ENCODE data around the gene S1PR4. TPM values are rescaled to one million over a fixed set of nuclear protein-coding genes. Genes with fewer than 3 reads are reported as not detected.
"Not testable (repeated sequence)": the region's sequence is repeated elsewhere in the genome, so short reads cannot be mapped to it uniquely, and the experiment has no call there.

Gene S1PR4
- total RNA-seq, 1 donor from 2014 or later: 2.2 TPM

DNA sequence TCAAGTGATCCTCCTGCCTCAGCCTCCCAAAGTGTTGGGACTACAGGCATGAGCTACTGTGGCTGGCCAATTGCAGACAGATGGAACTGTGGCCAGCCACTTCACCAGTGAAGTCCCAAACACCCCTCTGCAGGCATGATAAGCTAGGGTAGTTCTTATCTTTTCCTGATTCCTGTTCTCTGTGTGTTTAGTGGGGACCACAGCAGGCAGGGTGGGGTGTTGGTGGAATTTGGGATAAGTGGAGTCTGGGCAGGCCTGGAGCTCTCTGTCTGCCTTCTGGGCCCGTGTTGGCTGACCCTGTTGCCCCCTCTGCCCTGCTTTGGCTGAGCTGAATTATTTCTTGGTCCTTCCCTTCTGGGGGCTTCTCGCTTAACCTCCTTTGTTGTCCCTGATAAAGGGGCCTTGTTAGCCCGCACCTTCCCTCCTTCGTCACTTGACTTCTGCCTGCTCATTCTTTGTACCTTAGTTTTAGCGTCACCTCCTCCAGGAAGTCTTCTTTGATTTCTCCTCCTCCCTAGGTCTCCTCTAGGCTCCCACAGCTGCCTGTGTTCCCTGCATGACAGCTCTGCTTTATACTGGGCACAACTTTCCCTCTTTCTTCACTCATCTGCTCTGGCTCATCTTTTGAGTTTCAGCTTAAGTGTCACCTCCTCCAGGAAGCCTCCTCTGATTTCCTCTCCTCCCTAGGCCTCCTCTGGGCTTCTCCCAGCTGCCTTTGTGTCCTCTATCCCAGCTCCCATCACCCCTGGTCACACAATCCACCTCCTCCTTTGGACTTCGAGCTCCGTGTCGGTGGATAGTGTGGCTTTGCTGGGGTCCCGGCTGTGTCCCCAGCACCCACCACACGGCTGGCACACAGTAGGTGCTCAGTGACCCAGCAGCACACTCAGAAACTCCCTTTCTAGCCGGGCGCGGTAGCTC lies 5.4 kb downstream of the S1PR4 start:
- no peak for DNase-seq

DNA sequence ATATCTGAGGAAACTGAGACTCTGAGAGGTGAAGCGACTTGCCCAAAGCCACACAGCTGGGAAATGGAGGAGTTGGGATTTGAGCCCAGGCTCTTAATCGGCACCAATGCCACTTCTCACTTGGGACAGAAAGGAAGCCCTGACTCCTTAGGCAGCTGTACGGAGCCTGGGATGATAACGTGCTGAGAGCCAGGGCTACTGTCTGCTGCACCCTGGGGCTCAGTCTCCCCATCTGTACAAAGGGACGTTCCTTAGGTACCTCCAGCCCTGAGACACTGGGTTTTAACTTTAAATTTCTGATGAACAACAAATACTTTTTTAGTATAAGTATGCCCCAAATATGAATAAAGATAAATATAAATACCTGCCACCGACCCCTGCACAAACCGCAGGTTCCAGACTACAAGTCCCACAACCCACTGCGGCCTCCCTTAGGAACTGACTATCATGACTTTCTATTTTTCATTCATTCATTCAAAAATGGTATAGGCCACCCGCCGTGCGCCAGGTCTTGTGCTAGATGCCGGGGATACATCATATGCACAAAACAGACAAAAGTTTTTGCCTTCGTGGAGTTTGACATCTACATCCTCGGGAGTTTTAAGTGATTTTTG lies 6.4 kb downstream of the S1PR4 start:
- DNase-seq: peak; percentile 78

DNA sequence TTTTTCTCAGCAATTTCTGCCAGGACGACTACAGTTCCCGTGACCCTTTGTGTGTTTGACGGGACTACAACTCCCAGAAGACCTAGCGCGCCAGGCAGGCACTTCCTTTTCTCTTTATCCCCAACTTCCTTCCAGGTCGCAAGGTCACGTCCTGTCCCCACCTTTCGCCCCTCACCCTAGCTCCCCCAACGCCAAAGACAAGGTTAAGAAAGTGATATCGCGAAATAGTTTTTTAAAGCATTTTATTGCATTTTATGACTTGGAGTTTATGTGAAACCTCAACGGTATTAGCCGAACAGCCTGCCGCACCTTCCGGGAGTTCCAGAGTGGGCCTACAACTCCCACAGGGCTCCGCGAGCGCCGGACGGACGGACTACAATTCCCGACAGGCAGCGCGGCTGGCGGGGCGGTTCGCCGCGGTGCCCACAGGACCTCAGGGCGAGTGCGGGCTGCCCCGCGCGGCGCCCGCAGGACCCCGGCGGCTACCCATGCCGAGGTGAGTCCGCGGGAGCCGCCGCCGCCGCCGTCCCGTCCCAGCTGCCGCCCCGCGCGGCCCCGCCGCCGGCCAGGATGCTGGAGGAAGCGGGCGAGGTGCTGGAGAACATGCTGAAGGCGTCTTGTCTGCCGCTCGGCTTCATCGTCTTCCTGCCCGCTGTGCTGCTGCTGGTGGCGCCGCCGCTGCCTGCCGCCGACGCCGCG lies 7.0 kb downstream of the S1PR4 start, which contains the start of gene NCLN:
NCLN (plus strand) TSS at position 470 of the 699 bp plus-strand sequence; CDS start at position 571, 101 bp downstream.
- DNase-seq: peak; percentile 97

DNA sequence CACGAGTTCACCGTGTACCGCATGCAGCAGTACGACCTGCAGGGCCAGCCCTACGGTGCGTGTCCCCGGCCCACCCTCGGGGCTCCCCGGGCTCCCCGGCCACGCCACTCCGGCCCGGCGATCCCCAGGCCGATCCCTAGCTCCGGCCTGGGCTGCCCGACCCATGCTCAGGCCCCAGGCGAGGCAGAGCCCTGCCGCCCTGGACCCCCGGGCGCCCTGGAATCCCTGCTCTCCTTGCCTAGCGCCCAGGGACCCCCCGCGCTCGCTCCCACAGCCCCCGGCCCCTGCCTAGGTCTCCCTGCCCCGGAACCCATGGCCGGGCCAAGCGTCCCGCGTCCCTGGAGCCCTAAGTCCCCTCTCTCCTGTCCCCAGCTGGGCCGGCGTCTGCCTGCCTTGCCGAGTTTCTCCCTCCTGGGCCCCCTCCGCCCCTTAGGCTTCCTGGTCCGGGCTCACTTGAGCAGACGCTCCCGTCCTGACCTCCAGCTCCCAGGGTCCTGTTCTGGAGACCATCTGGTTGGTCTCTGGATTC lies 7.7 kb downstream of the S1PR4 start:
- peak; percentile 27 for DNase-seq

DNA sequence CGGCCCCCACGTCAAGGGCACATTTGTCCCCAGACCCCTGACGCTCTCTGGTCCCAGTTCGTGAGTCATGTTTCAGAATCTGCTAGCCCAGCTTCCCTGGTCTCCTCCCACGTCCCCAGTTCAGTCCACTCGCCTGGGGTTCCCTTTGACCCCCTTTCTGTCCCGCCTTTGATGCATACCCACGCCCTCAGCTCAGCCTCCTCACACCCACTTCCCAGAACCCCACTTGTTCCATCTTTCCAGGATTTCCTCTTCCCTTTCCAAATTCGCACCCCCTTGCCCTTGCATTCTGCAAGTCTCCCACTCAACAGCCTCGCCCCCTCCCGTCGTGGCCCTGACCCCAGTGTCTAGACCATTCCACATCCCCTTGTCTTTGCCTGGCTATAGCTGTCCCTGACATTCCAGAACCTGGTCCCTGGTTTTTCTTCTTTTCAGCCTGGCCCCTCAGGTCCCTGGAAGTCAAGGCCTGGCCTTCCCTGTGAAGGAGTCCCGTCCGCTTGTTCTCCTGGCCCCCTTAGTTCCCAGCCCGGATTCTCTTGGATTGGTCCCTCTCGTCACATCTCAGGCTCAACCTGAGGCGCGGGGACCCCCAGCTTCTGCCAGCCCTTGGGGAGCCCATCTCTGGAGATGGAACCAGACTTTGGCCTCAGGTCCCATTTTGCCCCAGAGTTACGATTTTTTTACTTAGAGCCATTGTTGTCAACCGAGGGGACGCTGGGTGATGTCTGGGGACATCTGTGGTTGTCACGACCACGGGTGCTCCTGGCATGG lies 8.5 kb downstream of the S1PR4 start:
- DNase-seq: no peak

DNA sequence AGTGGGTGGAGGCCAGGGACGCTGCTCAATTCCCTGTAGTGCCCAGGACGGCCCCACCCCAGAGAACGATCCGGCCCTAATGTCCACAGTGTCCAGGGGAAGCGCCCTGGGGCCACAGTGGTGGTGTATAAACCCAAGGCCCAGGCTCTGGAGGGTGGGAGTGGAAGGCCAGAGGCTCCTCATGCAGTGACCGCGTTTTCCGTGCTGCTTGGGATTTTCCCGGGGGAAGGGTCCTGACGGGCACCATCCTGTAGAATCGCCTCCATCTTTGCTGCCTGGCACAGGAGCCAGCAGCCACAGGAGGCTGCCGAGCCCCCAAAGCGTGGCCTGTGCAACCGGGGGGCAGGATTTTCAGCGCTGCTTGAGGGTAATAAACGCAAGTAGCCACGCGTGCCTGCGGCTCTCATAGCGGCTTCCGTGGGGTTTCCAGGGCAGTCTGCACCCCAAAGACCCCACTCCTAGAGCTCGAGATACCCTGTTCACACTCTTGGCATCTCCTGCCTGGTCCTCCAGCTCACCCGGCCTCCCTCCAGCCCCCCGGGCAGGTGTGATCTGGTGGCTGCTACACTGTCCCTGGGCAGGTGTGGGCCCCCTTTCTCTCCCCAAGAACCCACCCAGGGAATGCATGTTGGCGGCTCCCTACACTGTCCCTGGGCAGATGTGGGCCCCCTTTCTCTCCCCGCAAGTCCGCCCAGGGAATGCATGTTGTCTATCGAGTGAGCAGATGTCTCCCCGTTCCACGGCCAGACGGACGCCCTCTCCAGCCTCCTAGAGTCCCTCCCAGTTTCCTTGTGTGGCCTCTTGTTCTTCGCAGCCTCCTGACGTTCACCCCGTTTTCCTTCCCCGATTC lies 9.3 kb downstream of the S1PR4 start:
- DNase-seq: no peak

DNA sequence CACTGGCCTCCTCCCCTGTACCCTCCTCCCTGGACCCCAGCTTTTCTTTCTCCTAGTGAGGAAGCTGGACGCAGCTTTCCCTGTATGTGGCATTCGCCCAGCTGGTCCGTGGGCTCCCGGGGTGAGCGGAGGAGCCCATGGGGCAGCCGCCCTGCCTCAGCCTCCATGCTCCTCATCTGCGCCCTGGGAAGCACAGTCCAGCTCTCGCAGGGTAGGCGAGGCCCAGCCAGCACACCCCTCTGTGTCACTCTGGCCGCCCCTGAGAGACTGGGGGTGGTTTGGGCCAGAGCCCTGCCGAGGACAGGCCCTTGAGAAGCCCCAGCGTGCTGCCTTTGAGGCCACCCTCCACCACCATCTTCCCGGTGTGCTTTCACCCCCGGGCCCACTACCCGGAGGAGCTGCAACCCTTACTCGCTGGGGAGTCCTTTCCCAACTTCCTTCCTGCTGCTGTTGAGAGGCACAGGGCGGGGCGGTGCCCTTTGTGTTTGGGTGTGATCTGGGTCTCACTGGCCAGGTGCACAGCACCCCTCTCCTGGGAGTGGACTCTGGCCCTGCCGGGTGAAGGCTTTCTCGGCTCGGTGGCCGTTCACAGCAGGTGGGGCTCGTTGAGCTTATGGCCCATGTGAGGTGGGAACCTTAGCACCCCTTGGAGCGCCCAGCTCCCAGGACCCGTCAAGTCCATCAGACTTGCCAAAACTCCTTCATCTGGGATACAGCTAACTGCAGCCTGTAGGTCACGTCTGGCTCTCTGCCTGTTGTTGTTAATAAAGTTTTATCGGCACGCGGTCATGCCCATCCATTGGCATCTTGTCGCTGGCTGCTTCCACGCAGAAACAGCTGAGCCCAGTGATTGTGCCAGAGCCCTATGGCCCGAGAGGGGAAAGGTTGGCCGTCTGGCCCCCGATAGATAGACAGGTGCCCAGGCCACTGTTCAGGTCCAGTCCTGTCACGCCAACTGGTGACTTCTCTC lies 10.3 kb downstream of the S1PR4 start:
- no peak for DNase-seq

DNA sequence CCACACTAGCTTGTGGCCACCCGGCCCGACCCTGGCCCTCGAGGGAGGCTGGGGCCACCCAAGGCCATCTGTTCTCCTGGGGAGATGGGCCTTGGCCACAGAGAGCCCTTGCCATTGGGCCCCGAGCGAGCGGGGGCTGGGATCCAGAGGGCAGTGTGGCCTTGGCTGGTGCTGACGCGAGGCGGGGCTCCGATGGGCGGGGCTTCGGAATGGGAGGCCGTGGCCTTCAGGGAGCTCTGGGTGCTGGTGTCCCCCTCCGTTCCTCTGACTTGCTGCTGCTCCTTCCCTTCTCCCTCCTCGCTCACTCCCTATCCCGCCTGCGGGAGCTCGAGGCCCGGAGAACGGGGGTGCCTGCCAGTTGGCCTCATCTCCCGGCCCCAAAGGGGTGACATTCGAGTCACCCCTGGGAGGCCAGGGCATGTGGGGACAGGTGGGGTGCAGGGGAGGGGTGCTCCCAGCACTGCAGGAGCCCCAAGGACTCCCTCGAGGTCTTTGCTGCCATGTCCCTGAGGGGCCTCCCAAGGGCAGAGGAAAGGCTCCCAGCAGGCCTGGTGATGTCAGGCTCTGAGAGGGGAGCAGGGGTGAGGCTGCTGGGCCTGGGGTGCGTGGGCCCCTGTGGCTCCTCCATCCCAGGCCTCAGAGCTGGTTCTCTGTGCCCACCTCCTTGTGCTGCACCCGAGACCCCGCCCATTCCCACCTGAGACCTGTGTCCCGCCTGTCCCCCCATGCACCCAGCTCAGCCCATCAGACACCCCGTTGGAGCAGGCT lies 11.3 kb downstream of the S1PR4 start:
- DNase-seq: no peak

DNA sequence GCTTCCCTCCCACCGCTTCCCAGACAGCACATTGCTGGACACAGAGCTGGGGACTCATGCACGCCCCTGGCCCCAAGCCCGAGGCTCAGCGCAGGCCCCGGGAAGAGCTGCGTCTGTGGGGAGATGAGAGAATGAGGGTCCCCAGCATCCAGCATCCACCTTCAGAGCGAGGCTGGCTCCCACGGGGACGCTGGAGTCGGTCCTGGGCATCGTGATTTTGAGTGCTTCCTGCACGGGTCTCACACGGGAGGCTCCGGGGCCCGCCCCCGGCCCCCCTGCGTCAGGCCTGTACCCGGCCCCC lies 11.9 kb downstream of the S1PR4 start:
- no peak for DNase-seq

DNA sequence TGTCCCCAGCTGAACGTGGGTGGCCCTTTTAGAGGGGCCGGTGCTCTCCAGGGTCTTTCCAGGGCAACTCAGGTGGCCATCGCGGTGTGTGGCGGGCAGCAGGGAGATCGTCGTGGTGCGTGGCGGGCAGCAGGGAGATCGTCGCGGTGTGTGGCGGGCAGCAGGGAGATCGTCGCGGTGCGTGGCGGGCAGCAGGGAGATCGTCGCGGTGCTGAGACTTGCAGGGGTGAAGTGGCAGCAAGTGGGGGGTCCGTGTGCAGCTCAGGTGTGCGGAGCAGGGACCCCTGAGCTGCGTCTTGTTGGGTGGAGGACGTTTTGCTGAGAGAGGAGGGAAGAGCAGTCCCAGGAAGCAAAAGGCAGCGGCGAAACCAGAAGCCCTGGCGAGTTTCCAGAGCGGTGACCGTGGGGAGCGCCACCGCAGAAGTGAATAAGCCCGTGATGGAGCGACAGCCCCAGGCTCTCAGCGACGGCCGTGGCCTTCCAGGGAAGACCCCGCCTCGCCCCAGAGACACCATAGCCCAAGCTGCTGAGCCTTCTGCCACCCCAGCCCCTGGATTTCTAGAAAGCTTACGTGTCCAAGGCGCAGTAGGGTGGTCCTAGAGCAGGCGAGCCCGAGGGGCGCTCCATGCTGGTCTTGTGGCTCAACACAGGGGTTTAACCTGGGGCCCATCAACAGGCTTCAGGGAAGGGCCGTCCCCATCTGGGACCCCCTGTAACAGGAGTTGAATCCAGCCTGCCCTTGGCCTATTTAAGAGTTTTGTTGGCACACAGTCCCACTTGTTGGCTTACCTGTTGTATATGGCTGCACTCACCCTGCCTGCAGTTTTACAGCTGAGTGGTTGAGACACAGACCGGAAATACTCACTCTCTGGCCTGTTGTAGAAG lies 12.6 kb downstream of the S1PR4 start:
- DNase-seq: no peak

DNA sequence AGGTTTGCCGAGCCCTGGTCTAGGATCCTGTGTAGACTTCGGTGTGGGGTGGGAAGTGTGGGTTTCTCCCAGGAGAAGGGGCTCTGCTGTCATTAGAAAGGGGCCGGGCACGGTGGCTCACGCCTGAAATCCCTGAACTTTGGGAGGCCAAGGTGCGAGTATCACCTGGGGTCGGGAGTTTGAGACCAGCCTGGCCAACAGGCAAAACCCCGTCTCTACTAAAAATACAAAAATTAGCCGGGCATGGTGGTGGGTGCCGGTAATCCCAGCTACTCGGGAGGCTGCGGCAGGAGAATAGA lies 13.2 kb downstream of the S1PR4 start:
- DNase-seq: not testable (repeated sequence)

DNA sequence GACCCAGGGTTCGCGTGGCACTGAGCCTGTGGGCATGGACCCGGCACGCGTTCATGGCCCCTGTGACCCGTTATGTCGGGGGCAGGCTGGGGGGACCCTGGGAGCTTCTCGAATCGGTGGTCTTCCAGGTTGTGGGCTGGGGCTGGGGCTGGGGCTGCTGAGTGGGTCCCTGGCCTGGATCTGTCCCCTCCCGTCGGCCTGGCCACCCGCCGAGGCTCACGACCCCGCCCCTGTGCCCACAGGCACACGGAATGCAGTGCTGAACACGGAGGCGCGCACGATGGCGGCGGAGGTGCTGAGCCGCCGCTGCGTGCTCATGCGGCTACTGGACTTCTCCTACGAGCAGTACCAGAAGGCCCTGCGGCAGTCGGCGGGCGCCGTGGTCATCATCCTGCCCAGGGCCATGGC lies 13.7 kb downstream of the S1PR4 start:
- no peak for DNase-seq

DNA sequence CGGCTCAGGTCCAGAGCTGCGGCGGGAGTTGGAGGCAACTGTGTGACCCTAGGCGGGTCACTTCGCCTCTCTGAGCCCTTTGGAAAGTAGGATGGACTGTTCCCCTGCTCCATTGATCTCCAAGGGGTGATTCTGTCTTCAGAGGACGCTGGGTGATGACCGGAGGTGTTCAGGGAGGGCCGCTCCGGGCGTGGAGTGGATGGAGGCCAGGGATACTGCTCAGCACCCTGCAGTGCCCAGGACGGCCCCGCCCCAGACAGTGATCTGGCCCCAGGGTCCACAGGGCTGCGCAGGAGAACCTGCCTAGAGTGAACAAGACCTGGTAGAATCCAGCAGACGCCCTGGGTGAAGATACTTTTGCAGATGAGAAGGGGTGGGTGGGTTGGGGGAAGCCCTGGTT lies 14.1 kb downstream of the S1PR4 start:
- DNase-seq: no peak

DNA sequence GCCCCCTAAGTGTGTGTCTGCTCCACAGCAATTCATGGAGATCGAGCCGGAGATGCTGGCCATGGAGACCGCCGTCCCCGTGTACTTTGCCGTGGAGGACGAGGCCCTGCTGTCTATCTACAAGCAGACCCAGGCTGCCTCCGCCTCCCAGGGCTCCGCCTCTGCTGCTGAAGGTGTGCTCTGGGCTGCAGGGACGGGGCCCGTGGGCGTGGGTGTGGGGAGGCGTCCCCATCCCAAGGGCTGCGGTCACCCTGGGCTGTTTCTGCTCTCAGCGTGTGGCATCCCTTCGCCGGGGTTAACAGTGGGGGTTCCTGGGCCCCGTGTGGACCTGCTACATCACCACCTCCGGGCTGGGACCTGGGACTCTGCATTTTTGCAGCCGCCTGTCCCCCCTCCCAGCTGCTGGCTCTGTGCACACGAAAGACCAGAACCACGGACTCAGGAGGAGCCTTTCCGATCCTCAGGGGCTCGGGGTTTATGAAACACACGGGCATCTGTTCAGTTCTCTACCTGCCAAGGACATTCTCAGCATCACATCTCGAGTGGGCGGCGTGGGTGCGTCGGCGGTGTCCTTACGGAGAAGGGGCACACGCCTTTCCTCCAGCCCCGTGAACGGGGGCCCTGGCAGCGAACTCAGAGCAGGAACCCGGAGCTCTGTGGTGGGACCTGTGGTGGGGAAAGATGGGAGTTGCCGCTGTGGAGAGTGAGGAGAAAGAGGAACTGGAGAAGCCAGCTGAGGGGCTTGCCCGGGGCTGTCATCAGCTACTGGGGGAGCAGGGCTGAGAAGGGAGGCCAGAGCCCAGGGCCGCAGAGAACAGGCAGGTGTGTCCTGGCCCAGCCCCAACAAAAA lies 14.9 kb downstream of the S1PR4 start:
- no peak for DNase-seq

DNA sequence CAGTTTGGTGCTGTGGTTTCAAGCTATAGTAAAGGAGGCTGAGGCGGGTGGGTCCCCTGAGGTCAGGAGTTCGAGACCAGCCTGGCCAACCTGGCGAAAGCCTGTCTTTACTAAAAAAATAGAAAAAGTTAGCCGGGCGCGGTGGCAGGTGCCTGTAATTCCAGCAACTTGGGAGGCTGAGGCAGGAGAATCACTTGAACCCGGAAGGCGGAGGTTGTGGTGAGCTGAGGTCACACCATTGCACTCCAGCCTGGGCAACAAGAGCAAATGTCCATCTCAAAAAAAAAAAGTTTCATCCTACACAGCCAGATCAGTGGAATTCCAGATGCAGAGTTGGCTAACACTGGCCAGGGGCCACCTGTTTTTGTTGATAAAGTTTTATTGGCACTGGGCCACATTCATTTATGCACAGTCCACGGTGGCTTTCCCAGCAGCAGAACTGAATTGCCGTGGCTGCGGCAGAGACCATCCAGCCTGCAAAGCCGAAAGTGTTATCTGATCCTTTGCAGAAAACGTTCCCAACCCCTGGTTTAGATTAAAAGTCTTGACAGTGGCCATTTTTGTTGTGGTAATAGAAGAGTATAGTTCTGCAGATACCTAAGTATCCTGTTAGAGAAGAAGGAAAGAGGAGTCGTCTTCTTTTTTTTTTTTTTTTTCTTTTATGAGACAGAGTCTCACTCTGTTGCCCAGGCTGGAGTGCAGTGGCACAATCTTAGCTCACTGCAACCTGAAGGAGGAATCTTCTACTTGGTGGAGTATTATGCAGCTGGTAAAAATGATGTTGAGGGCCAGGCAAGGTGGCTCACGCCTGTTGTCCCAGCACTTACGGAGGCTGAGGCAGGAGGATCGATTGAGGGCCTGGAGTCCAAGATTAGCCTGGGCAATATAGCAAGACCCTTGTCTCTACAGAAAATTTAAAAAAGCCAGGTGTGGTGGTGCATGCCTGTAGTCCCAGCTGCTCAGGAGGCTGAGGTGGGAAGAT lies 15.8 kb downstream of the S1PR4 start:
- DNase-seq: no peak

Data from dermis blood vessel endothelial cell (primary cell).